ENCODE results near the gene NOC2L.
"Not testable (repeated sequence)": the region's sequence is repeated elsewhere in the genome, so short reads cannot be mapped to it uniquely, and the experiment has no call there.

NOC2L gene

DNA sequence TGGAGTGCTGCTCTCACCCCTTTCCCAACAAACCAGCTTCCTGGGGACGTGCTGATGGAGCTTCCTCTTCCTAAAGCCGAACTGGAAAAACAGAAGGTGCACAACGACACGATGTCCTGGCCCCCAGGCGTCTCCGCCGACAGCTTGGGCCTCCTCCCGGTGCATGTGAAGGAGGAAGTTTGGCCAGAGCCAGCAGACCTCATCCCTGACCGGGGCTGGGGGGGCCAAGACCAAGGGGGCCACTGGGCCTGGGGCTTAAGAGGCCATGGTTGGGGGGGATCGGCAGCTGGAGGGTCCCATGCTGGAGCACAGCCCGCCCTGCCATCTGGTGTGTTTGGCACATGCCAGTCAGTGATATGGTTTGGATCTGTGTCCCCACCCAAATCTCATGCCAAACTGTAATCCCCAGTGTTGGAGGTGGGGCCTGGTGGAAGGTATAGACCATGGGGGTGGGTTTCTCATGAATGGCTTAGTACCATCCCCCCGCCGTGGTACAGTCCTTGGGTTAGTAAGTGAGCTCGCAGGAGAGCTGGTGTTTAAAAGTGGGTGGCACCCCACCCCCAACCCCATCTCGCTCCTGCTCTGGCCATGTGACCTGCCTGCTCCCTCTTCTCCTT, 34.4 kb upstream of the NOC2L start:
- DNase-seq, result no peak

DNA sequence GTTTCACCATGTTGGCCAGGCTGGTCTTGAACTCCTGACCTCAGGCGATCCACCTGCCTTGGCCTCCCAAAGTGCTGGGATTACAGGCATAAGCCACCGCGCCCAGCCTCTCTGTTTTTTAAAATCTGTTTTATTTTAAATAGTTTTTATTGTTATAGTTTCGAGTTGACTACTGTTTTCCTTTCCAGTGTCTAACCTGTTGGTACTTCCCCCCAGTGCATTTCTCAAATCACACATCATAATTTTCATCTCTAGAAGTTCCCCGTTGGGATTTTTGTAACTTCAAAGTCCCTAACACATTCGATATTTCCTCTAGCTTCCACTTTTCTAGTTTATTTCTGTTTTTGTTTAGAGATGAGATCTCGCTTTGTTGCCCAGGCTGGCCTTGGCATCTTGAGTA, 33.3 kb upstream of the NOC2L start:
- no peak for DNase-seq

DNA sequence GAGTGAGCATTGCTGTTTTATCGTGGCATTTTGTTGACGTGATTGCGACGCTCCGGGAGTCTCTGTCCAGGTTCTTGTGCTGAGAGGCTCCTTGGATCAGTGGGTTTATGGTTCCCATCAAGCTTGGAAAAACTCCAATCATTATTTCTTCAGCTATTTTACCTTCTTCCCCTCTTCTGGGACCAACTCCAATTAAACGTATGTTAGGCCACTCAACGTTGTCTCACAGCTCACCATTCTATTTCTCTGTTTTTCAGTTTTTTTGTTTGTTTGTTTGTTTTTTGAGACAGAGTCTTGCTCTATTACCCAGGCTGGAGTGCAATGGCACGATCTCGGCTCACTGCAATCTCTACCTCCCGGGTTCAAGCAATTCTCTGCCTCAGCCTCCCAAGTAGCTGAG, 32.8 kb upstream of the NOC2L start:
- DNase-seq, result no peak

DNA sequence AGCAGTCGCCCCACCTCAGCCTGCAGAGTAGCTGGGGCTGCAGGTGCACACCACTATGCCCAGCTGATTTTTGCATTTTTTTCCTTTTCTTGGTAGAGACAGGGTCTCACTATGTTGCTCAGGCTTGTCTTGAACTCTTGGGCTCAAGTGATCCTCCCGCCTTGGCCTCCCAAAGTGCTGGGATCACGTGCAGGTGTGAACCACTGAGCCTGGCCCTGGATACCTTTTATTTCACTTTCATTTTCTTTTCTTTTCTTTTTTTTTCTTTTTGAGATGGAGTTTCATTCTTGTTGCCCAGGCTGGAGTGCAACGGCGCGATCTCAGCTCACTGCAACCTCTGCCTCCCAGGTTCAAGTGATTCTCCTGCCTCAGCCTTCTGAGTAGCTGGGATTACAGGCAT, 32.2 kb upstream of the NOC2L start:
- not testable (repeated sequence) for DNase-seq

DNA sequence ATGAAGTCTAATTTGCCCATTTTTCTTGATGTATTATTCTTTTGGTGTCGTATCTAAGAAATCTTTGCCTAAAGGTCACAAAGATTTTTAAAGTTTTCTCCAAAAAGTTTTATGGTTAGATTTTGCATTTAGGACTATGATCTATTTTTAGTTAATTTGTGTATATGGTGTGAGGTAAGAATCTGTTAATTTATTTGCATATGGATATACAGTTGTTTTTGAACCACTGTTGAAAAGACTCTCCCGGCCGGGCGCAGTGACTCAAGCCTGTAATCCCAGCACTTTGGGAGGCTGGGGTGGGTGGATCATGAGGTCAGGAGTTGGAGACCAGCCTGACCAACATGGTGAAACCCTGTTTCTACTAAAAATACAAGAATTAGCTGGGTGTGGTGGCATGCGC, 29.0 kb upstream of the NOC2L start:
- DNase-seq, result not testable (repeated sequence)

DNA sequence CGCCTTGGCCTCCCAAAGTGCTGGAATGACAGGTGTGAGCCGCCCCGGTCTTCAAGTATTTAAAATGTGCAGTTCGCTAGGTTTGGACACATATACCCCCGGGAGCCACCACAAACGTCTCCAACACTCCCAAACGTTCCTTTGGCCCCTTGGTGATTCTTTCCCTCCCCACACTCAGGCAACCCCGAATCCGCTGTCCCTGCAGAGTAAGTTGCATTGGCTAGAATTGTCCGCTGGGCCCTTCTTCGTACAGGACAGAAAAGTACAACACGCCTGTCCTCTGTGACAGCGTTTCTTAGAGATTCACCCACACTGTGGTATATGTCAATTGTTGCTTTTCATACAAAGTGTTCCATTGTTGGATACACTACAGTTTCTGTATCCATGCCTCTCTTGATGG, 26.1 kb upstream of the NOC2L start:
- no peak for DNase-seq

DNA sequence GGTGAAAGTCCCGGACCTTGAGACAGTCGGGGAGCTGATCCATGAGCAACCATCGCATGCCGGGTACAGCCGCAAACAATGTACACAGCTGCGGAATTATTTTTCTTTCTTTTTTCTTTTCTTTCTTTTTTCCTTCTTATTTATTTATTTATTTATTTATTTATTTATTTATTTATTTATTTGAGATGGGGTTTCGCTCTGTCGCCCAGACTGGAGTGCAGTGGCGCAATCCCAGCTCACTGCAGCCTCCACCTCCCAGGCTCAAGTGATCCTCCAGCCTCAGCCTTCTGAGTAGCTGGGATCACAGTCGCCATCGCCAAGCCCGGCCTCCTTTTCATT, 25.4 kb upstream of the NOC2L start:
- DNase-seq, result no peak

DNA sequence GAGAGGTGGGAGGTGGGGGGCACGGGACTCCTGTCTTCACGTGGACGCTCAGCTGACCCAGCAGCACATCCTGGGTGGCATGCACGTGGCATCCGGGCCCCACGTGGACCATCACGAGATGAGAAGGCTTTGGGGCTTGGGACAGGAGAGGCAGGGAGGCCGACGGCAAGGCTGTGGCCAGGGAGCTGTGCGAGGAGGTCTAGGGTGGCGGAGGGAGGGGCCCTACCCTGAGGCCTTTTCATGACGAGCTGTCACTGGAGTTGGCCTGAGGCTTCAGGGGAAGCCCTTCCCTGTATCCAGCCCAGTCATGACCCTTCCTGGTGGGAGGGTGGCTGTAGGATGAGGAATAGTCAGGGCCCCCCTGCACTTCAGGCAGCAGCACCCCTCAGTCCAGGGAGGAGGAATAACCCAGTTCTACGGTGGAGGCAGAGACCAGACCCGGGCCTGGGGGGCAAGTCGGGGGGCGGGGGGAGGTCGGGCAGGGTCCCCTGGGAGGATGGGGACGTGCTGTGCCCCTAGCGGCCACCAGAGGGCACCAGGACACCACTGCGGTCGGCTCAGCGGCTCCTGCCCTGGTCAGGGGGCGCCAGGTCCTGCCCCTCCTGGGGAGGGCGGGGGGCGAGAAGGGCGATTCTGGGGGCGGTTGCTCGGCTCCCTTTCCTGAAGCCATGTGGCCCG, 24.9 kb upstream of the NOC2L start:
- DNase-seq, result peak; percentile 64

DNA sequence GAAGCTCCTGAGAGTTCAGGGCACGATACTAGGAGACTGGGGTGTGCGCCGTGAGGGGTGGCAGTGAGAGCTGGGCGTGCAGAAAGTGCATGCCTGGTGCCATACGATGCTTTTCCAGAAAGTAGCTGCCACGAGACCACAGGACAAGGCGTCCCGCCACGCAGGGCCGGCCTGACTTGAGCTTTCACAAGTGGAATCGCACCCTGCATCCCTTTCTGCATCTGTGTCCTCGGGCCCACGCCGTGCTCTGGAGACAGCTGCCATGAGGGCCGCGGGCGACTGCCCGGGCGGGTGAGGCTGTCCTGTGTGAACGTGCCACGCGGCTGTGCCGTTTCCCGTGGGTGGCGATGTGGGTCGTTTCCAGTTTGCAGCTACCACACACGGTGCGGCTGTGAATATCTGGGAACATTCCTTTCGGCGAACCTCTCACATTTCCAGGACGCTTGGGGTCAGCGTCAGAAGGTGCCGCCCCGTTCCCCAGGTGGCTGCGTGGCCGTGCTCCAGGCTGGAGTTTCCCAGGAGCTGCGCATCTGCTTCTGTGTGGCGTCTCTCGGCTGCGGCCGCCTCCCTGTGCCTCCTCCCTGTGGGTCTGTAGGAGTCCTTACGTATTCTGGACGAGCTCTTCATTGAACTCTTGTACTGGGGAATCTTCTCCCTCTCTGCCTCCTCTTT, 23.8 kb upstream of the NOC2L start:
- no peak for DNase-seq

DNA sequence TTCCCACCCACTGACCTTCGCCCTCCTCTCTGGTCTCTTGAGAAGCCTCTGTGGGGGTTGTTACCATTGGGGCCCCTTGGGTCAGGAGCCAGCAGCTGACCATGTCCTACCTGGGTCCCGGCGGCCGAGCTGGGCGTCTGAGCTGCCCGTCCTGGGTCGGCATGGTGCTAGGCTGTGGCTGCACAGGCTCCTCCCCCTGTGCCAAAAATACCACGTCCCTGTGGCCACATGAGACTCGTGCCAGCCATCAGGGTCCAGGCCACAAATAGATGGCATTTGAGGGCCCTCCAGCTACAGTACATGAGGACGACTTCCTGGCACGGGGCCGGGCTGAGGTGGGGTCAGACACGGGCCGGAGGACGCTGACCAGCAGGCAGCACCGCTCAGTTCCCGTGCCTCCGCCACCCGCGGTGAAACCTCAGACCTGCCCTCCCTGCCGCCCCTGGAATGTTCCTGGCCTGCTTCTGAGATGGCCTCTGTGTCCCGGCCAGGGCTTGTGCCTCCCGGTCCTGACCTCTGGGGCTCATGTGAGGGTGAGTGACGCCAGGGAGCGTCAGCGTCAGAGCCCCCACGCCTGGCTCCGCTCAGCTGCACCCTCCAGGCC, 23.0 kb upstream of the NOC2L start, which contains the start of gene PERM1:
TSS of gene PERM1 (minus strand) at position 139 of the 604 bp plus-strand sequence. CDS start 1,064 bp downstream, outside the sequence.
- DNase-seq, result no peak

DNA sequence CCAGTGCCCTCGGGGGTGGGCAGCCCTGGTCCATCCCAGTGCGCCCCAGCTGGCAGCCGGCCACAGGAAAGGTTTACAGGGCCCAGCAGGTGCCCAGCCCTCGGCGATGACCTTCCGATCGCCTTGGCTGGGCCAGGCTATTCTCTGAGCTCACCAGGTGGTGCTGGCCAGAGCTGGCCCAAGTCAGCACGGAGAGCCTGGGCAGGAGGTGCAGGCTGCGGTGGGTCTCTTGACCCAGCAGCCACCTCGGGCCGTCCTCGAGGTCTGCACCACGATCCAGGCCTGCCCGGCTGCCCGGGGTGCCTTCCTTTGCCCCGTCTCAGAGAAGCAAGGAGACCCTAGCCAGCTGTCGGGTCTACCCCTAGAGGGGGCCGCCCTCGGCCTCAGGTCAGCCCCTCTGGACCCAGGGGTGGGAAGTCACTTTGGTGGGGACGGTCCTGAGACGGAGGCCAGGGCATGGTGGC, 22.5 kb upstream of the NOC2L start:
- DNase-seq, result no peak

DNA sequence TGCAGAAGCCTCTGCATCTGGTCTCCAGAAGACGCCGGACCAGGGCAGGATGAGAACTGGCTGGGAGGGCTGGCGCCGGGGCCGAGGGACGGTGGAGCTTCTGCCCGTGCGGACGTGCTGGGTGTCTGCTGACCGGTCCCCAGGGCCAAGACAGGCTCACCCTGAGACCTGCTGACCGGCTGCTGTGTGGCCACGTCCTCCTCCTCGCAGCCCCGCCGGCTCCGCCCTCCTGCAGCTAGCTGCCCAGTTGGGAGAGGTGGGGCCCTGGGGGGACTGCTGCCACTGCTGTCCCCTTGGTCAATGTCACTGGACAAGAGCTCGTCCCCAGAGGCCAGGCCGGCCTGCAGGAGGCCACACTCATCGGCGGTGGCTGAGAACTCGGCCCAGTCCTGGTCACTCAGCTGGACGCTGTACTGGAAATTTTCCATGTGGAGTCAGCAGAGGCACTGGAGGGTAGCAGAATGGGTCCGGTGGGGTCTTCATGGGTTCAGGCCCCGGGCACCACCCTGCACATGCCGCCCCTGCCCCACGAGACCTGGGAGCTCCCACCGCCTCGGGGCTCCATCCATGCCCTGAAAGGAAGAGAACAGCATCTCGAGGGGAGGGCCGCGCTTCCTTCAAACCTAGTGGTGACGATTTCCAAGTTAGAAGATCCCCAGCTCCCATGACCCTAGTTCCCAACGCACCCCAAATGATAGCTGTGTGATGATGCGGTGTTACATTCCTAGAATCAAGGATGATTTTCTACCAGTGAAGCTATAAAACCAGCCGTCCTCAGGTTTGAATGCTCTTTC, 21.7 kb upstream of the NOC2L start:
- DNase-seq, result no peak

DNA sequence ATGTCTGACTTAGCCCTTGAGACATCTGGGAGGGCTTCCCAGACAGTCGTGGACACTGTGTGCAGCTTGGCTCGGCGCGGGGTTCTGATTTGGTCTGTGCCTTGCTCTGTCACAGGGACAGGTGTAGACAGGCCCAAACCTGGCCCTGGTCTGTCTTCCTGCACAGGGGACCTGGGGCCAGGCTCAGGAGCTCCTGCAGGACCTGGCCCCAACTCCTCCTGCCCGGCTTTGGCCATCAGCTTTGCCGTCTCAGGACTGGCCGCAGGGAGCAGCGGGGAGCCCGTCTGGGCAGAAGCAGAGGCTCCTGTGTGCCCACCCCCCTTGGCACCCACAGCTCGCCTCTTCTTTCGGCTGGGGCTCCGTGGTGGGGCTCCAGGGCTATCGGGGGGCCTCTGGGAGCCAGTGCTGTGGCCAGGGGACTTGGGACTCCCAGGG, 21.1 kb upstream of the NOC2L start:
- DNase-seq, result no peak

DNA sequence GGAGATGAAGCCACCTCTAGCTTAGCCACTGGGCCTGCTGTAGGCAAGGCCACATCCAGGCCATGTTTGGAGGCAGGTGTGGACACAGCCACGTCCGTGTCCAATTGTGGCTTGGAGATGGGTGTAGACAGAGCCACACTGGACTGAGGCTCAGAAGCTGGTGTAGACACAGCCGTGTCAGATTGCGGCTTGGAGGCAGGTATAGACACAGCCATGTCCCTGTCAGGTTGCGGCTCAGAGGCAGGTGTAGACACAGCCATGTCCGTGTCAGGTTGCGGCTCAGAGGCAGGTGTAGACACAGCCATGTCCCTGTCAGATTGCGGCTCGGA, 20.7 kb upstream of the NOC2L start:
- DNase-seq, result no peak

DNA sequence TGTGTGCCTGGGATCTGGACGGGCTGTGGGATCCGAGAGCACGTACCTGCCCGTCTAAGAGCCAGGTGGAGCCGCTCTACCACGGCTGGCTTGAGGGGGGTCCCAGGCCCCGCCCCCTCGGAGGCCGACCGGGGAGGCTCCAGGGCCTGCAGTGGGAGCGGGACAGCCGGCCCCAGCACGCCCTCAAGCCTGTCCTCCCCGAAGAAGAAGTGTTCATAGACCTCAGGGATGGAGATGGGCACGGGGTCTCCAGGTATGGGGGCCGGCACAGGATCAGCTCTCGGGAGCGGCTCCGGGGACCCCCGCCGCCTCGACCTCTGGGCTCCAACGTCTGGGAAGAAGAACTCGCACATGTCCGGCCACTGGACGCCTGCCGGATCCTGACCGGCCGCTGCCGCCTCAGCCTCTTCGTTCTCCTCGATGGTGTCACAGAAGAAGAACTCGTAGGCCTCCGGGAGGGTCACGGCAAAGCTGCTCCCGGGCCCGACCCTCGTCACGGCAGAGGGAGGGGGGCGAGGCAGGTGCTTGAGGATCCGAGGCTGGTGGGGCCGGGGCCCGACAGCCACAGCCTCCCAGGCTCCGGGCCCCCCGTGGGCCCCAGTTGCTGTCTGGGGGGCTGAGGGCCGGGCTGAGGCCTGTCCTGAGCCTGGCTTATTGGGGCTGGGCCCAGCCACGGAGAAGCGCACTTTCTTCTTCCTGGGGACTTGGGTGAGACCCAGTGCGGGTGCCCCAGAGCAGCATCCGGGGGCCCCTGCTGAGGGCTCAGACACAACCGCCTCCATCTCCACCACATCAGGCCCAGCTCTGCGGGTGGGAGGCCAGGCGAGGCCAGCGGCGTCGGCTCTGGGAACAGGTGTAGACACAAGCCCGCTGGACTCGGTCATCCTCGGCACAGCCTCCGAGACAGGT, 20.0 kb upstream of the NOC2L start:
- no peak for DNase-seq

DNA sequence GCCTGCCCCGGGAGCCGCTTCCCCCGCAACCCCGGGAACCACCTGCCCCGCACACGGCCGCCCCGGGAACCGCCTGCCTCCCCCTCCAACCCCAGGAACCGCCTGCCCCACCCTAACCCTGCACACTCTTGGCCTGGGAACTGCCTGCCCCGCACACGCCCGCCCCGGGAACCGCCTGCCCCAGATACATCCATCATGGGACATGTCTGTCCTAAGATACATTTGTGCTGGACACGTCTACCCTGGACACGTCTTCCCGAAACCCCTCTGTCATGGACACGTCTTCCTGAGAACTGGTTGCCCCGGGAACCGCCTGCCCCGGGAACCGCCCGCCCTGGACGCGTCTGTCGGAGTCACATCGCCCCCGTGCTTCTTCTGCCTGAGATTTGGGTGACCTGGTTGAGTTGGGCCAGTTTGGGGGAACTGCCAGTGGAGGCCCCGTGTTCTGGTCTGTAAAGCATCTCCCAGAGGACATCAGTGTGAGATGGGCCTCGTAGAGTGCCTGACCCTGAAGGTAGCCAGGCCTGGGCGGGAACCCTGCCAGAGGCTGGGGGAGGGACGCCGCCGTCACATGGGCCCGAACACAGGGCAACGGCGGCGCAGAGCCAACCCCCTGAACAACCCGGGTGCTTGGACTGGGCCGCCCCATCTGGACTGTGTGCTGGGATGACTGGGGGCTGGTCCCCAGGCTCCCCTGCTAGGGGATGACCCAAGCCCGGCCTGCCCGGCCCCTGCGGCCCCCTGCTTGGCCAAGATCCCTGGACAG, 19.2 kb upstream of the NOC2L start:
- no peak for DNase-seq

DNA sequence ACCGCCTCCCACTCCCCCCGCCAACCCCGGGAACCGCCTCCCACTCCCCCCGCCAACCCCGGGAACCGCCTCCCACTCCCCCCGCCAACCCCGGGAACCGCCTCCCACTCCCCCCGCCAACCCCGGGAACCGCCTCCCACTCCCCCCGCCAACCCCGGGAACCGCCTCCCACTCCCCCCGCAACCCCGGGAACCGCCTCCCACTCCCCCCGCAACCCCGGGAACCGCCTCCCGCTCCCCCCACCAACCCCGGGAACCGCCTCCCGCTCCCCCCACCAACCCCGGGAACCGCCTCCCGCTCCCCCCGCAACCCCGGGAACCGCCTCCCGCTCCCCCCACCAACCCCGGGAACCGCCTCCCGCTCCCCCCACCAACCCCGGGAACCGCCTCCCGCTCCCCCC, 17.7 kb upstream of the NOC2L start:
- DNase-seq, result not testable (repeated sequence)

DNA sequence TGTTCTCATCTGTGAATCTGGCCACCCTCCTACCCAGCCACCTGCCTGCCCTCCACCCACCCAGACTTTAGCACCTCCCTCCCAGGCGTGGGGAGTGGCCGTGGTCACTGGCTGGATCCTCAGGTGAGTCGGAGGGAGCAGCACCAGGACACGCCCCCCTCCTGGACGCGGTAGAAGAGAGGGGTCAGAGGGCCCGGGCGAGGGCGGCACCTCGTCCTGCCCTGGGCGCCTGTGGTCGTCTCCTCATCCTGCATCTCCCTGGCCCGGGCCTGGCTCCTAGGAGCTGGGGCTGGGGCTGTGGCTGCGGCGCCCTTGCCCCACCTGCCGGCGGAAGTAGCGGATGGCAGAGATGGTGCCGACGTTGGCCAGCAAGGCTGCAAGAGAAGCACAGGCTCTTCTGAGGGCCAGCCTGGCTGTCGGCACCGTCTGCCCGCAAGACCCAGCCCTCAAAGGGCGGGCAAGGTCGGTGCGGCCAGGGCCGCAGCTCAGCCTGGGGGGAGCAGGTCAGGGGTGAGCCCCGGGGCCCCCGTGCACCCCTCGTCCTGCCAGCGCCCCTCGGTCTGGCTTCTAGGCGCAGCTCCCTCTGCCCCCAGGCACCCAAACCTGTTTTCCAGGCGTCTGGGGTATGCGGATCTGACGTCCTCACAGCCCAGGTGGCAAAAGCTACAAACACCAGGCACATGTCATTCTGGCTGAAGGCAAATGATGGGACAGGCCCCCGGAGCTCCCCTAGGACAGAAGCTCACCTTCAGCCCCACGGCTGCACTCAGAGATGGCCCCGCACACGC, 17.0 kb upstream of the NOC2L start:
- peak; percentile 46 for DNase-seq

DNA sequence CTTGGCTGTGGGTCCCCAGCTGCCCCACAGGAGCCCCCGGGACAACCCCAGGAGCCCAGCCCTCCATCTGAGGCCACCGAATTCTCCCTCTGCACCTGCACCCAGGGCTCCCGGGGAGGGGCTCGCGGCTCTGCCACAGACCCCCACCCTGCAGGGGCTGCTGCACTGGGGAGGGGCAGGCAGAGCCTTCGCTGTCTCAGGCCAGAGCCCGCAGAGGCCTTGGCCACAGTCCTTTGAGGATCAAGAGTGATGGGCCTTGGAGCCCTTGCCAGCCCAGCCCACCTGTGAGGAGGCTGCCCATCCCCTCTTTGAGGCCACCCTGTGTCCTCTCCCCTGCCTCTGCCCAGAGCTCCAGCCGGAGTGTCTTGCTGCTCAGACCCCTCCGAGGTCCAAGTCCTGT, 16.3 kb upstream of the NOC2L start:
- DNase-seq, result no peak

DNA sequence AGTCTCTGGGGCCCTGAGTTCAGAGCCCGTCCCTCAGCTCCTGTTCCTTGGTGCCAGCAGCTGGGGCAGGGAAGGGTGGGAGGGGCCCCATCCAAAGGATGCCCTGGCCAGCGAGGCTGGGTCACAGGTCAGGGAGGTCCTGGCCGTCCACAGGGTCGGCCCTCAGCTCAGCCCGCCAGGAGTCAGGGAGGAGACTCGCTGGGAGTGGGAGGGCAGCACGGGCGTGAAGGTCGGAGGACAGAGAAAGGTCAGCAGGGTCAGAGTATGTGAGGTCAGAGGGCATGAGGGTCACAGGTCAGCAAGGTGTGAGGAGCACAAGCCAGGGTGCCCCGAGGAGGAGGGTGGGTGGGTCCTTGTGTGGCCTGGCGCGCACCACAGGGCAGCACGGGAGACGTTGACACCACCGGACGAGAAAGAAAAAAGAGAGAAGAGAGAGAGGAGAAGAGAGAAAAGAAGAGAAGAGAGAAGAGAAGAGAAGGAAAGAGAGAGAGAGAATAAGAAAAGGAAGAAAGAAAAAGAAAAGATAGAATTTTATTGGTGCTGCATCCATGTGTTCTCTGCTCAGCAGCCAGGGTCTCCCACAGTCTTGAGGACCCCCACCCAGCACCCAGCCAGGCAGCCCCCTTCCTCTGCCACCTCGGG, 15.8 kb upstream of the NOC2L start:
- no peak for DNase-seq
